HG03280 (cell line): ENCODE results near the gene CPB2.

Source experiments
- ATAC-seq: cut with Tn5 transposase; IDR thresholded peaks from one replicate; pipeline ENCODE4 v1.9.1; 2021; ENCODE audit warnings: mild to moderate bottlenecking, moderate library complexity; ENCODE audit not compliant: unreplicated experiment

Gene CPB2

GRCh38 chr13:46006688-46007452 lies 98.0 kb downstream of the CPB2 start:
- no peak for ATAC-seq

- no peak for ATAC-seq
These were observed 100.3 kb downstream of the CPB2 start for GRCh38 chr13:46004491-46004890.
